Skin of body (tissue), 2 donors: ENCODE measurements around the gene CACNA1F. TPM values are rescaled to one million over a fixed set of nuclear protein-coding genes. Genes with fewer than 3 reads are reported as not detected.
A peak's percentile ranks its signal among the peaks of the same experiment; 100 is the strongest.

Source experiments
- DNase-seq: peaks from one replicate; lab custom pipeline; 2025; lab: John Stamatoyannopoulos, UW
- total RNA-seq: library from RNA; depleted of rRNA; stranded (reverse); fragments of >200 nt; gene quantifications from one replicate; pipeline ENCODE4 v1.2.3, GENCODE V29; 2014

CACNA1F gene
- total RNA-seq, 1 donor from 2014 or later, result 0.10 TPM

- DNase-seq, result peak; percentile 72
These were observed 33.0 kb downstream of the CACNA1F start, which contains the start of gene SYP for GRCh38 chrX:49199906-49200771. SYP (minus strand) TSS chrX:49200193; CDS start chrX:49200186, 7 bp downstream.

- DNase-seq, result no peak
These were observed 33.9 kb downstream of the CACNA1F start for GRCh38 chrX:49199315-49199595.

GRCh38 chrX:49198540-49199314, 34.4 kb downstream of the CACNA1F start:
- DNase-seq, result no peak

- DNase-seq, result no peak
These were observed 35.5 kb downstream of the CACNA1F start for GRCh38 chrX:49197543-49198087.

- DNase-seq, result no peak
These were observed 39.6 kb downstream of the CACNA1F start for GRCh38 chrX:49193542-49193964.

- no peak for DNase-seq
These were observed 40.3 kb downstream of the CACNA1F start for GRCh38 chrX:49192722-49193328.

- no peak for DNase-seq
These were observed 41.5 kb downstream of the CACNA1F start for GRCh38 chrX:49191574-49192011.

- peak; percentile 98 for DNase-seq
These were observed 42.1 kb downstream of the CACNA1F start for GRCh38 chrX:49190821-49191573.

GRCh38 chrX:49189606-49190005, 43.5 kb downstream of the CACNA1F start:
- DNase-seq, result no peak

GRCh38 chrX:49188468-49189076, 44.6 kb downstream of the CACNA1F start:
- DNase-seq, result no peak

- no peak for DNase-seq
These were observed 45.6 kb downstream of the CACNA1F start for GRCh38 chrX:49187526-49187925.

GRCh38 chrX:49187028-49187394, 46.1 kb downstream of the CACNA1F start:
- no peak for DNase-seq

GRCh38 chrX:49186125-49187027, 46.8 kb downstream of the CACNA1F start, which contains the start of gene PRICKLE3:
PRICKLE3 (minus strand) TSS chrX:49186373; CDS start chrX:49186297, 76 bp downstream.
- peak; percentile 25 for DNase-seq

GRCh38 chrX:49184294-49185281, 48.6 kb downstream of the CACNA1F start:
- DNase-seq, result peak; percentile 47

- DNase-seq, result no peak
These were observed 49.3 kb downstream of the CACNA1F start for GRCh38 chrX:49183701-49184281.

GRCh38 chrX:49179358-49179757, 53.8 kb downstream of the CACNA1F start:
- no peak for DNase-seq

GRCh38 chrX:49178537-49178936, 54.6 kb downstream of the CACNA1F start:
- no peak for DNase-seq
